Lower leg skin (tissue), 3 donors: Measurements from ENCODE around the gene APLF.

Experiments used
- CTCF ChIP-seq, 3 donors: fragments of 450-650 bp; IDR thresholded peaks; one replicate each; pipeline ENCODE4 v1.5.1; 2016; ENCODE audit warnings: antibody characterized with exemption in 3 of 3, mild to moderate bottlenecking in 3 of 3, moderate library complexity in 2 of 3
- POLR2A ChIP-seq, 2 donors: fragments of 450-650 bp; IDR thresholded peaks; one replicate each; pipeline ENCODE4 v1.6.1; 2016 to 2017; ENCODE audit warnings: antibody characterized with exemption in 2 of 2, mild to moderate bottlenecking in 1 of 2, moderate library complexity in 1 of 2

GRCh38 chr2:68478688-68479087 lies 11.3 kb downstream of the APLF start:
- TF ChIP-seq POLR2A (IDR thresholded peaks at IDR 0.05), result no peak
- no peak for TF ChIP-seq CTCF (IDR thresholded peaks at IDR 0.05)
